Psoas muscle (tissue), 8 donors: Measurements from ENCODE around the gene NKIRAS2. TPM values are rescaled to one million over a fixed set of nuclear protein-coding genes. Genes with fewer than 3 reads are reported as not detected.
"Not testable (repeated sequence)": the region's sequence is repeated elsewhere in the genome, so short reads cannot be mapped to it uniquely, and the experiment has no call there.

Experiments used
- ATAC-seq, 4 donors: fragments of 200-7000 bp; cut with Tn5 transposase; one replicate each; pipeline ENCODE4 v1.9.1; 2020; ENCODE audit warnings: moderate library complexity in 3 of 4, mild to moderate bottlenecking in 2 of 4
- DNase-seq, 2 donors: peaks; one replicate each; pipeline ENCODE4 v3.0.0-alpha.2; 2020
- H3K27ac ChIP-seq: fragments of 200-600 bp; one replicate; pipeline ENCODE4 v1.8.0; 2022
- H3K27me3 ChIP-seq, 3 donors: fragments of 200-600 bp in 1 of 3; one replicate each; pipeline versions ENCODE4 v1.6.1 to v1.8.0; 2013 to 2022; ENCODE audit warnings: low read length in 2 of 3, mild to moderate bottlenecking in 2 of 3, moderate library complexity in 1 of 3; ENCODE audit not compliant: insufficient read depth in 3 of 3
- H3K36me3 ChIP-seq, 2 donors: fragments of 200-600 bp in 1 of 2; one replicate each; pipeline versions ENCODE4 v1.6.1 to v1.8.0; 2013 to 2022; ENCODE audit warnings: low read depth in 1 of 2, mild to moderate bottlenecking in 1 of 2, moderate library complexity in 1 of 2; ENCODE audit not compliant: insufficient read depth in 1 of 2
- H3K4me1 ChIP-seq: fragments of 200-600 bp; one replicate; pipeline ENCODE4 v1.8.0; 2022
- H3K4me3 ChIP-seq: fragments of 200-600 bp; one replicate; pipeline ENCODE4 v1.8.0; 2022; ENCODE audit warnings: mild to moderate bottlenecking
- H3K9me3 ChIP-seq: fragments of 200-600 bp; one replicate; pipeline ENCODE4 v1.8.0; 2022
- CTCF ChIP-seq: fragments of 200-600 bp; IDR thresholded peaks from one replicate; pipeline ENCODE4 v1.8.0; 2022; ENCODE audit warnings: antibody characterized with exemption
- WGBS, 3 donors: extraction: QIAGEN DNeasy Blood & Tissue Kit; methylation state at CpG; one replicate each; pipeline versions ENCODE4 v1.1.6 to v1.1.7; 2013; 5-methylcytosine and 5-hydroxymethylcytosine counted together
- intact Hi-C, 2 donors: fragments of 100-400 bp; cut with DNase I; formaldehyde crosslinking; loops; one replicate each; pipeline versions ENCODE4 v1.11.0 to v1.14.2; 2022
- polyA plus RNA-seq, 3 donors: library from polyadenylated mRNA; stranded (reverse); fragments of 200-250 nt; gene quantifications; one replicate each; pipeline ENCODE4 v1.2.3, GENCODE V29; 2013
- total RNA-seq, 4 donors: library from RNA; stranded (reverse); fragmentation: NEBNext Ultra II Directional in 2 of 4; extraction: Animal tissue kit (Norgen Biotek cat#: 25700) in 2 of 4; gene quantifications; one replicate each; pipeline versions ENCODE4 v1.2.1 to v1.2.4, GENCODE V29; 2021 to 2023
- donor health status: healthy with polysubstance abuse.
- donor health status: DM: no; HTN: no; CAD: no; lungs with moderate emphysema.
- donor health status: Bipolar disorder and iron deficiency.
- donor health status: healthy.
- donor health status: DM: yes; HTN: yes; CAD: no.
- donor health status: DM: no; HTN: no; CAD: no.
- donor health status: DM: no; HTN: no; CAD: no.
- donor health status: DM: yes; HTN: yes; CAD: no.

NKIRAS2 gene
- total and polyA plus RNA-seq, 7 donors: 35.0 to 81.1 (median 41.5) TPM

GRCh38 chr17:42010898-42011516 is 8.9 kb upstream of the NKIRAS2 start:
- intact Hi-C loops: loop anchor here in 1 of 2 donors (5.0 kb wide), 1 partner anchor 34 kb away; no protein-coding TSS in a partner anchor
- TF ChIP-seq CTCF: no peak
- WGBS, 3 donors: 88 to 93% (median 91%) methylated on average over 3 of the region's 3 CpGs
- Histone ChIP-seq H3K27ac (no peak overlapping the region), H3K4me3 (no peak overlapping the region), H3K9me3 (no peaks in the 10 kb centered on the region), H3K36me3 (peaks cover 0 to 12% of the 10 kb centered on the region in 2 donors), H3K4me1 (peaks cover 69% of the 10 kb centered on the region), H3K27me3 (no peaks in the 10 kb centered on the region)
- DNase-seq: no peak
- no peak for ATAC-seq

- not testable (repeated sequence) for H3K27me3 ChIP-seq, ATAC-seq, H3K4me3 ChIP-seq, H3K9me3 ChIP-seq, DNase-seq
- 78 to 81% (median 79%) methylated on average over 4 of the region's 4 CpGs for WGBS, 3 donors
- intact Hi-C loops: loop anchor here in 1 of 2 donors (5.0 kb wide), 1 partner anchor 35 kb away; no protein-coding TSS in a partner anchor
- peak overlapping the region; percentile 62 for H3K27ac ChIP-seq
- H3K36me3 ChIP-seq: peaks cover 0 to 12% of the 10 kb centered on the region in 2 donors
- peaks cover 65% of the 10 kb centered on the region for H3K4me1 ChIP-seq
These were observed 7.5 kb upstream of the NKIRAS2 start for GRCh38 chr17:42012363-42012762.

- not testable (repeated sequence) for DNase-seq, H3K4me3 ChIP-seq, H3K27me3 ChIP-seq, H3K9me3 ChIP-seq, ATAC-seq
- Histone ChIP-seq H3K27ac (peak overlapping the region; percentile 62), H3K36me3 (peaks cover 0 to 12% of the 10 kb centered on the region in 2 donors), H3K4me1 (peaks cover 68% of the 10 kb centered on the region)
- whole genome bisulfite sequencing, 3 donors: 78 to 89% (median 78%) methylated on average over 12 of the region's 12 CpGs
- intact Hi-C loops: loop anchor here in 1 of 2 donors (5.0 kb wide), 1 partner anchor 36 kb away; no protein-coding TSS in a partner anchor
These were observed 6.2 kb upstream of the NKIRAS2 start for GRCh38 chr17:42013740-42014139.

GRCh38 chr17:42016411-42016831 is 3.5 kb upstream of the NKIRAS2 start:
- ATAC-seq (peak in 2 of 4 donors; percentile 11), DNase-seq (no peak)
- TF ChIP-seq CTCF: no peak
- Histone ChIP-seq H3K36me3 (peaks cover under 1 to 1% of the 10 kb centered on the region in 2 donors), H3K27me3 (no peaks in the 10 kb centered on the region), H3K27ac (peak overlapping the region; percentile 95), H3K4me1 (peaks cover 52% of the 10 kb centered on the region), H3K9me3 (no peaks in the 10 kb centered on the region), H3K4me3 (peak overlapping the region; percentile 95)
- WGBS, 3 donors: 2 to 5% (median 4%) methylated on average over 12 of the region's 12 CpGs
- intact Hi-C loops: loop anchor here (2.0 to 5.0 kb wide), 2 partner anchors 49 to 50 kb away; partner anchors contain the start of gene CNP (in 2 of the 2)

GRCh38 chr17:42016941-42017865 is 2.7 kb upstream of the NKIRAS2 start, which contains the start of gene DNAJC7:
Gene DNAJC7 (minus strand): TSS chr17:42017439. CDS start chr17:42017416, 23 bp downstream.
- WGBS, 3 donors: 0 to 1% (median 0%) methylated on average over 61 to 70 of the region's 70 CpGs
- H3K27ac ChIP-seq: peak within 1 kb of the TSS; percentile 95
- no peaks in the 10 kb centered on the region for H3K9me3 ChIP-seq
- peaks cover 52% of the 10 kb centered on the region for H3K4me1 ChIP-seq
- peak within 1 kb of the TSS; percentile 95 for H3K4me3 ChIP-seq
- no peak for TF ChIP-seq CTCF
- H3K36me3 ChIP-seq: peaks cover 5 to 9% of the 10 kb centered on the region in 2 donors
- DNase-seq (peak; percentile 92 to 97), ATAC-seq (peak; percentile 93 to 94 (median 93))
- no peaks in the 10 kb centered on the region for H3K27me3 ChIP-seq
- intact Hi-C loops: loop anchor here (2.0 to 5.0 kb wide), 2 partner anchors 50 kb away; partner anchors contain the start of gene CNP (in 2 of the 2)
